GM12878 (cell line): ENCODE data around the gene MESD. TPM values are rescaled to one million over a fixed set of nuclear protein-coding genes. Genes with fewer than 3 reads are reported as not detected.

ENCODE experiments used
- ATAC-seq: fragments of 200-7000 bp; cut with Tn5 transposase; 3 replicates; pipeline ENCODE4 v1.9.1; 2020; ENCODE audit warnings: mild to moderate bottlenecking, moderate library complexity
- BruUV-seq: library from RNA; stranded (reverse); fragments of 400-500 nt; replicated peaks from 2 replicates; lab custom pipeline; 2021; lab: Mats Ljungman, UMichigan
- CTCF ChIA-PET: fragments of 300-600 bp; sonication (Branson Sonifier 250); formaldehyde crosslinking; extraction: SDS; loops from one replicate; lab custom pipeline; 2021; ENCODE audit warnings: inconsistent platforms; lab: Yijun Ruan, JAX
- POLR2A ChIA-PET: fragments of 350-600 bp; formaldehyde crosslinking; extraction: SDS; loops from one replicate; lab custom pipeline; 2021; ENCODE audit warnings: inconsistent platforms; lab: Charles Lee
- RAD21 ChIA-PET: fragments of 300-600 bp; sonication (Branson Sonifier 250); formaldehyde crosslinking; loops from one replicate; lab custom pipeline; 2023; ENCODE audit warnings: antibody characterized with exemption; ENCODE audit not compliant: unreplicated experiment; lab: Charles Lee
- SMC1A ChIA-PET: fragments of 300-600 bp; sonication (Branson Sonifier 250); formaldehyde crosslinking; loops from one replicate; lab custom pipeline; 2023; ENCODE audit not compliant: unreplicated experiment, uncharacterized antibody; lab: Charles Lee
- DNase-seq: peaks from one replicate; pipeline ENCODE4 v3.0.0-alpha.2; 2011; ENCODE audit warnings: low read depth, low spot score
- FAIRE-seq: peaks from 3 replicates; lab custom pipeline; 2011; peaks lifted over from hg19 to GRCh38; lab: Jason Lieb, UNC
- H2AFZ ChIP-seq: 2 replicates; pipeline ENCODE4 v1.6.0; 2011; ENCODE audit warnings: low read depth, low read length, control low read depth; ENCODE audit not compliant: control insufficient read depth
- H3K27ac ChIP-seq: 2 replicates; pipeline ENCODE4 v1.5.1; 2011; ENCODE audit warnings: control low read depth; ENCODE audit not compliant: control insufficient read depth, insufficient read depth
- H3K27me3 ChIP-seq, 2 experiments: replicated peaks in 1 of 2; 2 replicates each; pipeline versions ENCODE4 v1.6.0 to v1.6.1; 2011; ENCODE audit warnings: low read length in 1 of 2; ENCODE audit not compliant: control insufficient read depth in 2 of 2, insufficient read depth in 2 of 2
- H3K36me3 ChIP-seq, 2 experiments: 2 replicates each; pipeline ENCODE4 v1.5.1; 2011; ENCODE audit warnings: low read length in 1 of 2; ENCODE audit not compliant: control insufficient read depth in 2 of 2, insufficient read depth in 2 of 2
- H3K4me1 ChIP-seq: 2 replicates; pipeline ENCODE4 v1.6.1; 2011; ENCODE audit warnings: mild to moderate bottlenecking, low read length, moderate library complexity, mixed read lengths; ENCODE audit not compliant: control insufficient read depth, insufficient read depth
- H3K4me2 ChIP-seq: 2 replicates; pipeline ENCODE4 v1.6.0; 2011; ENCODE audit warnings: control low read depth; ENCODE audit not compliant: control insufficient read depth, insufficient read depth
- H3K4me3 ChIP-seq: fragments of 200-600 bp; sonication (generic); 2 replicates; pipeline ENCODE4 v1.5.1; 2016
- H3K79me2 ChIP-seq: 2 replicates; pipeline ENCODE4 v1.6.0; 2011; ENCODE audit warnings: low read length; ENCODE audit not compliant: control insufficient read depth, insufficient read depth
- H3K9ac ChIP-seq: 2 replicates; pipeline ENCODE4 v1.8.0; 2011; ENCODE audit warnings: low read length, control low read depth, mixed read lengths; ENCODE audit not compliant: control insufficient read depth, insufficient read depth
- H3K9me3 ChIP-seq: replicated peaks from 3 replicates; pipeline ENCODE4 v1.5.1; 2011; ENCODE audit warnings: mild to moderate bottlenecking, low read length; ENCODE audit not compliant: control insufficient read depth, insufficient read depth
- H4K20me1 ChIP-seq: 2 replicates; pipeline ENCODE4 v1.6.0; 2011; ENCODE audit not compliant: control insufficient read depth, insufficient read depth
- ASH2L ChIP-seq: fragments of 300-600, 200-600 bp; sonication (generic); IDR thresholded peaks from 2 replicates; pipeline ENCODE4 v1.6.1; 2017; ENCODE audit warnings: low read depth, mild to moderate bottlenecking, borderline replicate concordance
- BMI1 ChIP-seq: fragments of 450-650 bp; IDR thresholded peaks from 2 replicates; pipeline ENCODE4 v1.6.1; 2016; ENCODE audit warnings: mild to moderate bottlenecking, moderate library complexity, borderline replicate concordance
- CREB1 ChIP-seq: IDR thresholded peaks from 2 replicates; pipeline ENCODE4 v1.6.1; 2012; ENCODE audit warnings: low read depth, mild to moderate bottlenecking, inconsistent platforms
- DPF2 ChIP-seq: fragments of 450-650 bp; IDR thresholded peaks from 2 replicates; pipeline ENCODE4 v1.6.1; 2017; ENCODE audit warnings: mild to moderate bottlenecking
- EP300 ChIP-seq, 2 experiments: fragments of 150-350 bp in 1 of 2; IDR thresholded peaks; 2 replicates each; pipeline ENCODE4 v1.6.1; 2011 to 2012; ENCODE audit warnings: low read depth in 2 of 2, low read length in 2 of 2, borderline replicate concordance in 1 of 2, improper control_type of control experiment in 1 of 2, inconsistent platforms in 1 of 2; ENCODE audit not compliant: control insufficient read depth in 1 of 2
- ESRRA ChIP-seq: IDR thresholded peaks from 2 replicates; pipeline ENCODE4 v1.6.1; 2012; ENCODE audit warnings: mild to moderate bottlenecking, low read length, improper control_type of control experiment
- FOXK2 ChIP-seq: fragments of 450-650 bp; IDR thresholded peaks from 2 replicates; pipeline ENCODE4 v1.6.1; 2017; ENCODE audit warnings: mild to moderate bottlenecking, moderate library complexity
- NBN ChIP-seq: fragments of 450-650 bp; IDR thresholded peaks from 2 replicates; pipeline ENCODE4 v1.6.1; 2016
- SIX5 ChIP-seq: IDR thresholded peaks from 2 replicates; pipeline ENCODE4 v1.6.1; 2011; ENCODE audit warnings: mild to moderate bottlenecking, low read depth, low read length, moderate library complexity; ENCODE audit not compliant: severe bottlenecking
- SMAD5 ChIP-seq: IDR thresholded peaks from 2 replicates; pipeline ENCODE4 v1.6.1; 2016; ENCODE audit warnings: antibody characterized with exemption, low read depth
- SUPT20H ChIP-seq: IDR thresholded peaks from 2 replicates; pipeline ENCODE4 v1.6.1; 2011; ENCODE audit warnings: low read depth, mild to moderate bottlenecking, low read length, moderate library complexity, borderline replicate concordance; ENCODE audit not compliant: control insufficient read depth
- TARDBP ChIP-seq: IDR thresholded peaks from 2 replicates; pipeline ENCODE4 v1.6.1; 2016; ENCODE audit warnings: borderline replicate concordance
- TCF3 ChIP-seq: IDR thresholded peaks from 2 replicates; pipeline ENCODE4 v1.6.1; 2012; ENCODE audit warnings: low read depth, mild to moderate bottlenecking, low read length, borderline replicate concordance; ENCODE audit not compliant: insufficient read depth
- ZNF384 ChIP-seq: IDR thresholded peaks from 2 replicates; pipeline ENCODE4 v1.6.1; 2012; ENCODE audit warnings: low read depth, mild to moderate bottlenecking, low read length, improper control_type of control experiment, borderline replicate concordance
- WGBS: methylation state at CpG from one replicate; pipeline ENCODE4 v1.1.6; 2016; ENCODE audit warnings: low lambda C conversion rate; ENCODE audit not compliant: insufficient replicate concordance, insufficient coverage; ENCODE audit errors: missing lambda C conversion rate; 5-methylcytosine and 5-hydroxymethylcytosine counted together
- in situ Hi-C: fragments of 300-500 bp; cut with MboI; formaldehyde crosslinking; loops from 9 replicates; pipeline ENCODE4 v1.14.3; 2018; ENCODE audit warnings: mixed read lengths
- intact Hi-C: fragments of 100-400 bp; cut with micrococcal nuclease; formaldehyde crosslinking; loops from one replicate; pipeline ENCODE4 v1.14.2; 2022; ENCODE audit not compliant: unreplicated experiment
- polyA plus RNA-seq, 11 experiments: library from polyadenylated mRNA; depleted of rRNA in 4 of 11; unstranded in 6 of 11; stranded (reverse) in 5 of 11; fragments of >200 nt; fragmentation: Nextera tagmentation in 4 of 11; fragmentation: Illumina TruSeq in 1 of 11; extraction: Ambion mirVana in 4 of 11; extraction: Trizol in 1 of 11; gene quantifications; 1 replicate in 1 of 11; 2 replicates in 10 of 11; pipeline versions ENCODE4 v1.2.1 to v1.2.3, GENCODE V29; 2011 to 2016; ENCODE audit warnings: inconsistent platforms in 2 of 11, missing spikeins in 2 of 11, low read depth in 1 of 11
- total RNA-seq, 4 experiments: library from RNA; depleted of rRNA in 3 of 4; stranded (reverse); fragments of >200 nt in 3 of 4; fragmentation: Illumina TruSeq in 1 of 4; extraction: Trizol in 1 of 4; gene quantifications; 2 replicates each; pipeline versions ENCODE4 v1.2.1 to v1.2.3, GENCODE V29; 2013 to 2021
- TF ChIP-seq, protein P1 (sequence below): fragments of 450-650 bp; IDR thresholded peaks from 2 replicates; pipeline ENCODE4 v1.6.1; 2016; ENCODE audit warnings: mild to moderate bottlenecking
- TF ChIP-seq, protein P2 (sequence below): IDR thresholded peaks from 2 replicates; pipeline ENCODE4 v1.6.1; 2012; ENCODE audit warnings: low read depth, low read length, improper control_type of control experiment
- TF ChIP-seq, protein P3 (sequence below): IDR thresholded peaks from 2 replicates; pipeline ENCODE4 v1.6.1; 2012; ENCODE audit warnings: low read depth, low read length, improper control_type of control experiment

Gene MESD
- total and polyA plus RNA-seq, 10 of the 15 experiments (the other 5 are each of a cell fraction or from before 2014, with no cell fraction given), result 10.2 to 39.8 (median 20.9) TPM

DNA sequence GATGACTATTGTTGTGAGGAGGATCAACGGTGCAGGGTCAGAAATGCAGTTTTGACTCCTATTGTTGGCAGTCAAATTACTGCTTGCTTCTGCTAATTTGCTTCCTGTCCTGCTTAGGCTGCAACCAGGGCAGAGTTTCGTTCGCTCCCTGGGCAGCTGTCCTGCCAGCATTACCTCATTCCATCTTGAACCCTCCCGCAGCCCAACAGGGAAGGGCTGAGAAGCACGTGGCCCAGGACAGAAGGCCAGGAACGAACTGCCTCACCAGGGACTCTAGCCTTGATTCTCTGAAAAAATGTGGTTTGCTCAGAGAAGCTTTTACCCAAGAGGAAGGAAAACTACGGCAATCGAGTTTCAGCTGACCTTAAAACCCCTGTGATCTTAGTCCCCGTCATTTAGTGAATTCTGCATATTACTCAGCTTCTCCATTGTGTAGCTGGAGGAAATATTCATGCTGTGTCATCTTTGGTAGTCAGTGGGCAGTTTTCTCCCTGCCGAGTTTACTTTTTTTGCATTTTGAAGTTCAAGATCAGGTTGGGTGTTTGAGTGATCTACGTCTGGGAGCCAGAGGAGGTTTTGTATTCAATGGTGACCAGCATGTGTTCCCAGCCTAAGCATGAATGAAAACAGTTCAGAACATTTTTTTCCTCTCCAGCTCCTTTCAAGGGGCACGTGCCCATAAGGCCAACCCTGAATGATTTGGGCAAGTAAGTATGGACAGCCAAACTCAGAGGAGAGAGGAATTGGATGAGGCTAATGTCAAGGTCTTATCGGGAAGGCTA, 34.1 kb upstream of the MESD start (continued):
- TF ChIP-seq NBN (peak; percentile 89), SIX5 (no peak), DPF2 (peak; percentile 99), TCF3 (peak; percentile 63; the same call in 1 of the 2 replicates)
- TF ChIP-seq, protein P1, sequence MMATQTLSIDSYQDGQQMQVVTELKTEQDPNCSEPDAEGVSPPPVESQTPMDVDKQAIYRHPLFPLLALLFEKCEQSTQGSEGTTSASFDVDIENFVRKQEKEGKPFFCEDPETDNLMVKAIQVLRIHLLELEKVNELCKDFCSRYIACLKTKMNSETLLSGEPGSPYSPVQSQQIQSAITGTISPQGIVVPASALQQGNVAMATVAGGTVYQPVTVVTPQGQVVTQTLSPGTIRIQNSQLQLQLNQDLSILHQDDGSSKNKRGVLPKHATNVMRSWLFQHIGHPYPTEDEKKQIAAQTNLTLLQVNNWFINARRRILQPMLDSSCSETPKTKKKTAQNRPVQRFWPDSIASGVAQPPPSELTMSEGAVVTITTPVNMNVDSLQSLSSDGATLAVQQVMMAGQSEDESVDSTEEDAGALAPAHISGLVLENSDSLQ, result peak; percentile 51; the same call in 1 of the 2 replicates
- TF ChIP-seq, protein P2, sequence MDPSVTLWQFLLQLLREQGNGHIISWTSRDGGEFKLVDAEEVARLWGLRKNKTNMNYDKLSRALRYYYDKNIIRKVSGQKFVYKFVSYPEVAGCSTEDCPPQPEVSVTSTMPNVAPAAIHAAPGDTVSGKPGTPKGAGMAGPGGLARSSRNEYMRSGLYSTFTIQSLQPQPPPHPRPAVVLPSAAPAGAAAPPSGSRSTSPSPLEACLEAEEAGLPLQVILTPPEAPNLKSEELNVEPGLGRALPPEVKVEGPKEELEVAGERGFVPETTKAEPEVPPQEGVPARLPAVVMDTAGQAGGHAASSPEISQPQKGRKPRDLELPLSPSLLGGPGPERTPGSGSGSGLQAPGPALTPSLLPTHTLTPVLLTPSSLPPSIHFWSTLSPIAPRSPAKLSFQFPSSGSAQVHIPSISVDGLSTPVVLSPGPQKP, result no peak

DNA sequence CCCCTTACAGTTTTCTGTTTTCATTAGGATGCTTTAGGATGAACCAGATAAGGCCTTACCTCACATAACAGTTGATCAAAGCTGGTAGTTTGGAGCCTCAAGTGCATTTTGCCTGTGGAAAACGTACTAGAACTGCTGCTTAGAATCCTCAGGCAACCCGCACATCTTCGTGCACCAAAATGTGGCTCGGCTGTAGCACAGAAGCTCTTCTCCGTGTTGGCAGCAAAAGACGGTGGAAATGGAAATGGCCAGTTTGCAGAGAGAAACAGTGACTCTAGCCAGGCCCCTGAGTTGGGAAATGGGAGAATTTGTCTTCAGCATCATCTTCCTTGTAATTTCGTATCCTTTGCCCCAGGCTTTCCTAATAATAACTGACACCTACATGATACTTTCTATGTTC, 31.7 kb upstream of the MESD start:
- ChIA-PET CTCF (interaction anchor here (1.1 to 1.7 kb wide), 2 partner anchors 13 to 245 kb away, joined by 3 to 6 read pairs; no protein-coding TSS in a partner anchor), RAD21 (no interaction called here), SMC1A (interaction anchor here (0.7 kb wide), 1 partner anchor 51 kb away, joined by 3 read pairs; no protein-coding TSS in a partner anchor), POLR2A (interaction anchor here (1.0 to 1.2 kb wide), 3 partner anchors 10 to 19 kb away, joined by 3 read pairs; no protein-coding TSS in a partner anchor)
- intact Hi-C loops (loop anchor here (5.0 kb wide), 1 partner anchor 271 kb away; no protein-coding TSS in a partner anchor), in situ Hi-C loops (no loop called here)
- DNase-seq (no peak), ATAC-seq (no peak), FAIRE-seq (no peak)
- H2AFZ ChIP-seq, result no peak overlapping the region
- no peaks in the 10 kb centered on the region for H4K20me1 ChIP-seq
- H3K36me3 ChIP-seq, result no peaks in the 10 kb centered on the region
- H3K4me3 ChIP-seq, result no peak overlapping the region
- BruUV-seq, result no TSS peak
- no peaks in the 10 kb centered on the region for H3K79me2 ChIP-seq
- no peak overlapping the region for H3K9ac ChIP-seq
- H3K4me1 ChIP-seq, result peaks cover 32% of the 10 kb centered on the region
- H3K27me3 ChIP-seq, result no peaks in the 10 kb centered on the region
- no peak overlapping the region for H3K4me2 ChIP-seq
- 97% methylated on average over 7 of the region's 7 CpGs for WGBS
- no peak overlapping the region for H3K27ac ChIP-seq
- no peaks in the 10 kb centered on the region for H3K9me3 ChIP-seq
- TF ChIP-seq TARDBP, result no peak
- no peak for TF ChIP-seq SUPT20H
- TF ChIP-seq NBN, result no peak
- TF ChIP-seq, protein P3, sequence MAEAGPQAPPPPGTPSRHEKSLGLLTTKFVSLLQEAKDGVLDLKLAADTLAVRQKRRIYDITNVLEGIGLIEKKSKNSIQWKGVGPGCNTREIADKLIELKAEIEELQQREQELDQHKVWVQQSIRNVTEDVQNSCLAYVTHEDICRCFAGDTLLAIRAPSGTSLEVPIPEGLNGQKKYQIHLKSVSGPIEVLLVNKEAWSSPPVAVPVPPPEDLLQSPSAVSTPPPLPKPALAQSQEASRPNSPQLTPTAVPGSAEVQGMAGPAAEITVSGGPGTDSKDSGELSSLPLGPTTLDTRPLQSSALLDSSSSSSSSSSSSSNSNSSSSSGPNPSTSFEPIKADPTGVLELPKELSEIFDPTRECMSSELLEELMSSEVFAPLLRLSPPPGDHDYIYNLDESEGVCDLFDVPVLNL, result no peak
- no peak for TF ChIP-seq EP300 (IDR thresholded peaks at IDR 0.05; ENCODE audit: borderline replicate concordance in 1 of 2, control insufficient read depth in 1 of 2, low read depth in 2 of 2, low read length in 2 of 2)
- no peak for TF ChIP-seq FOXK2
- TF ChIP-seq SMAD5, result no peak
- no peak for TF ChIP-seq CREB1
- no peak for TF ChIP-seq ASH2L
- no peak for TF ChIP-seq ZNF384
- no peak for TF ChIP-seq ESRRA
- no peak for TF ChIP-seq BMI1
